ENCODE results near the gene ABHD17C.
A peak's percentile ranks its signal among the peaks of the same experiment; 100 is the strongest.

Gene ABHD17C

GRCh38 chr15:80776420-80777045, 81.4 kb downstream of the ABHD17C start:
- peak; percentile 53 for TF ChIP-seq CTCF (IDR thresholded peaks at IDR 0.05; ENCODE audit: low read depth, low read length)
- no peak overlapping the region for H3K4me3 ChIP-seq (ENCODE audit: low read depth, low read length)

- TF ChIP-seq CTCF (IDR thresholded peaks at IDR 0.05; ENCODE audit: low read depth, low read length) = no peak
- no peak overlapping the region for H3K4me3 ChIP-seq (ENCODE audit: low read depth, low read length)
Measured at GRCh38 chr15:80777137-80777536, 82.0 kb downstream of the ABHD17C start.

- no peak overlapping the region for H3K4me3 ChIP-seq (ENCODE audit: low read depth, low read length)
- no peak for TF ChIP-seq CTCF (IDR thresholded peaks at IDR 0.05; ENCODE audit: low read depth, low read length)
Measured at GRCh38 chr15:80777826-80778620, 82.9 kb downstream of the ABHD17C start.

- H3K4me3 ChIP-seq (ENCODE audit: low read depth, low read length) = peak overlapping the region; percentile 94
- no peak for TF ChIP-seq CTCF (IDR thresholded peaks at IDR 0.05; ENCODE audit: low read depth, low read length)
Measured at GRCh38 chr15:80778621-80778963, 83.5 kb downstream of the ABHD17C start.

GRCh38 chr15:80778964-80779657, 84.0 kb downstream of the ABHD17C start, which contains the start of gene CEMIP:
Gene CEMIP (plus strand): TSS chr15:80779370. CDS start chr15:80873880, 94,510 bp downstream.
- TF ChIP-seq CTCF (IDR thresholded peaks at IDR 0.05; ENCODE audit: low read depth, low read length) = peak; percentile 68
- peak within 1 kb of the TSS; percentile 94 for H3K4me3 ChIP-seq (ENCODE audit: low read depth, low read length)

GRCh38 chr15:80779658-80780415, 84.7 kb downstream of the ABHD17C start:
- H3K4me3 ChIP-seq (ENCODE audit: low read depth, low read length) = peak overlapping the region; percentile 94
- no peak for TF ChIP-seq CTCF (IDR thresholded peaks at IDR 0.05; ENCODE audit: low read depth, low read length)
